OCI-LY7 (cell line): ENCODE results near the gene LRRC40.

Experiments
- CTCF ChIP-seq: fragments of 200-600 bp; sonication (generic); conservative IDR thresholded peaks from 2 replicates; pipeline ENCODE4 v1.5.1; 2014; ENCODE audit warnings: mild to moderate bottlenecking, antibody characterized with exemption, low read length, moderate library complexity, mixed read lengths
- EZH2phosphoT487 ChIP-seq: fragments of 200-600 bp; sonication (generic); IDR thresholded peaks from 2 replicates; pipeline ENCODE4 v1.6.1; 2018; ENCODE audit warnings: low read depth, borderline replicate concordance, mild to moderate bottlenecking, mixed run types, antibody characterized with exemption, low read length, moderate library complexity, mixed read lengths

DNA sequence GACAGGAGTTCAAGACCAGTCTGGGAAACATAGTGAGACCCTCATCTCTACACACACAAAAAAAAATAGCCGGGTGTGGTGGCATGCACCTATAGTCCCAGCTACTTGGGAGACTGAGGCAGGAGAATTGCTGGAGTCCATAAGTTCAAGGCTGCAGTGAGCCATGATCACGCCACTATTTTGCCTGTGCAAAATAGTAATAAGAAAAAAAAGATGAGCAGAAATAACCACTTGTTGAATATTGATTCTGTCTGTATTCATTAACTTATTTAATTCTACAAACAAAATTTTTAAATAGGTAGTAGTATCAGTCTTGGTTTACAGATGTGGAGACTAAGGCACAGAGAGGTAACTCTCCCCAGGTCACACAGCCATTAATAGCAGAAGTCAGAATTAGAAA lies 16.9 kb downstream of the LRRC40 start:
- TF ChIP-seq CTCF, result no peak
- no peak for TF ChIP-seq EZH2phosphoT487
